A549 (cell line): ENCODE data around the gene FOXF2.

Experiments
- FOSL2 ChIP-seq, 2 experiments: fragments of 450-650 bp in 1 of 2; fragments of >200 bp in 1 of 2; sonication (Bioruptor Twin) in 1 of 2; formaldehyde crosslinking; IDR thresholded peaks; 2 replicates each; pipeline versions ENCODE4 v1.5.0 to v1.6.1; 2016 to 2020; ENCODE audit warnings: mild to moderate bottlenecking in 1 of 2, moderate library complexity in 1 of 2
- POLR2A ChIP-seq: IDR thresholded peaks from 2 replicates; pipeline ENCODE4 v1.6.1; 2012; ENCODE audit warnings: mild to moderate bottlenecking, low read length
- RCOR1 ChIP-seq: fragments of 150-350 bp; IDR thresholded peaks from 2 replicates; pipeline ENCODE4 v1.6.1; 2014; ENCODE audit warnings: antibody characterized with exemption, low read length, low read depth
- TF ChIP-seq, protein P1 (sequence below): fragments of >200 bp; sonication (Bioruptor Twin); formaldehyde crosslinking; IDR thresholded peaks from 3 replicates; pipeline ENCODE4 v1.5.1; 2016

DNA sequence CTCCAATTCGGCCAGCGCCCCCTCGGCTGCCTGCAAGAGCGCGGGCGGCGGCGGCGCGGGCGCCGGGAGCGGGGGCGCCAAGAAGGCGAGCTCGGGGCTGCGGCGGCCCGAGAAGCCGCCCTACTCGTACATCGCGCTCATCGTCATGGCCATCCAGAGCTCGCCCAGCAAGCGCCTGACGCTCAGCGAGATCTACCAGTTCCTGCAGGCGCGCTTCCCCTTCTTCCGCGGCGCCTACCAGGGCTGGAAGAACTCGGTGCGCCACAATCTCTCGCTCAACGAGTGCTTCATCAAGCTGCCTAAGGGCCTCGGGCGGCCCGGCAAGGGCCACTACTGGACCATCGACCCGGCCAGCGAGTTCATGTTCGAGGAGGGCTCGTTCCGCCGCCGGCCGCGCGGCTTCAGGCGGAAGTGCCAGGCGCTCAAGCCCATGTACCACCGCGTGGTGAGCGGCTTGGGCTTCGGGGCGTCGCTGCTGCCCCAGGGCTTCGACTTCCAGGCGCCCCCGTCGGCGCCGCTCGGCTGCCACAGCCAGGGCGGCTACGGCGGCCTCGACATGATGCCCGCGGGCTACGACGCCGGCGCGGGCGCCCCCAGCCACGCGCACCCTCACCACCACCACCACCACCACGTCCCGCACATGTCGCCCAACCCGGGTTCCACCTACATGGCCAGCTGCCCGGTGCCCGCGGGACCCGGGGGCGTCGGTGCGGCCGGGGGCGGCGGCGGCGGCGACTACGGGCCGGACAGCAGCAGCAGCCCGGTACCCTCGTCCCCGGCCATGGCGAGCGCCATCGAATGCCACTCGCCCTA is 963 bp downstream of the FOXF2 start:
- no peak for TF ChIP-seq RCOR1
- TF ChIP-seq, protein P1, sequence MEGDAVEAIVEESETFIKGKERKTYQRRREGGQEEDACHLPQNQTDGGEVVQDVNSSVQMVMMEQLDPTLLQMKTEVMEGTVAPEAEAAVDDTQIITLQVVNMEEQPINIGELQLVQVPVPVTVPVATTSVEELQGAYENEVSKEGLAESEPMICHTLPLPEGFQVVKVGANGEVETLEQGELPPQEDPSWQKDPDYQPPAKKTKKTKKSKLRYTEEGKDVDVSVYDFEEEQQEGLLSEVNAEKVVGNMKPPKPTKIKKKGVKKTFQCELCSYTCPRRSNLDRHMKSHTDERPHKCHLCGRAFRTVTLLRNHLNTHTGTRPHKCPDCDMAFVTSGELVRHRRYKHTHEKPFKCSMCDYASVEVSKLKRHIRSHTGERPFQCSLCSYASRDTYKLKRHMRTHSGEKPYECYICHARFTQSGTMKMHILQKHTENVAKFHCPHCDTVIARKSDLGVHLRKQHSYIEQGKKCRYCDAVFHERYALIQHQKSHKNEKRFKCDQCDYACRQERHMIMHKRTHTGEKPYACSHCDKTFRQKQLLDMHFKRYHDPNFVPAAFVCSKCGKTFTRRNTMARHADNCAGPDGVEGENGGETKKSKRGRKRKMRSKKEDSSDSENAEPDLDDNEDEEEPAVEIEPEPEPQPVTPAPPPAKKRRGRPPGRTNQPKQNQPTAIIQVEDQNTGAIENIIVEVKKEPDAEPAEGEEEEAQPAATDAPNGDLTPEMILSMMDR: no peak
- TF ChIP-seq FOSL2 (IDR thresholded peaks at IDR 0.05): no peak
- no peak for TF ChIP-seq FOSL2 (CRISPR knock-in tag; IDR thresholded peaks at IDR 0.05)
- TF ChIP-seq POLR2A: no peak
